Stomach (tissue), 9 donors: ENCODE data around the gene RASGRP4. TPM values are rescaled to one million over a fixed set of nuclear protein-coding genes. Genes with fewer than 3 reads are reported as not detected.

Source experiments
- DNase-seq, 2 donors: peaks; one replicate each; pipeline versions ENCODE4 v3.0.0 to v3.0.0-alpha.2; 2013 to 2019
- H3K27ac ChIP-seq, 5 donors: fragments of 200-600 bp in 4 of 5; sonication (generic) in 4 of 5; one replicate each; pipeline ENCODE4 v1.5.1; 2013 to 2019; ENCODE audit warnings: mild to moderate bottlenecking in 1 of 5, moderate library complexity in 1 of 5
- H3K27me3 ChIP-seq, 3 donors: fragments of 200-600 bp; sonication (generic); one replicate each; pipeline ENCODE4 v1.5.1; 2017 to 2019; ENCODE audit warnings: mixed run types in 1 of 3
- H3K36me3 ChIP-seq, 4 donors: fragments of 200-600 bp; sonication (generic); 1 replicate in 3 of 4; 2 replicates in 1 of 4; pipeline ENCODE4 v1.5.1; 2016 to 2019
- H3K4me1 ChIP-seq, 4 donors: fragments of 200-600 bp; sonication (generic); one replicate each; pipeline ENCODE4 v1.5.1; 2016 to 2019
- H3K4me3 ChIP-seq, 4 donors: fragments of 200-600 bp; sonication (generic) in 3 of 4; one replicate each; pipeline ENCODE4 v1.5.1; 2016 to 2019; ENCODE audit warnings: mild to moderate bottlenecking in 1 of 4
- H3K9me3 ChIP-seq, 4 donors: fragments of 200-600 bp; sonication (generic); one replicate each; pipeline ENCODE4 v1.5.1; 2016 to 2019
- CTCF ChIP-seq, 7 experiments: fragments of 450-650 bp in 4 of 7; fragments of 200-600 bp in 3 of 7; sonication (generic) in 3 of 7; IDR thresholded peaks; one replicate each; pipeline ENCODE4 v1.5.1; 2016 to 2019; ENCODE audit warnings: antibody characterized with exemption in 7 of 7, control low read depth in 2 of 7, mild to moderate bottlenecking in 1 of 7
- EP300 ChIP-seq: sonication (generic); formaldehyde crosslinking; IDR thresholded peaks from one replicate; pipeline ENCODE4 v1.6.1; 2017; ENCODE audit warnings: antibody characterized with exemption
- POLR2A ChIP-seq, 4 donors: fragments of 450-650 bp; IDR thresholded peaks; one replicate each; pipeline ENCODE4 v1.6.1; 2016; ENCODE audit warnings: antibody characterized with exemption in 4 of 4, control low read depth in 2 of 4, mild to moderate bottlenecking in 1 of 4, moderate library complexity in 1 of 4
- POLR2AphosphoS5 ChIP-seq, 3 donors: sonication (generic); formaldehyde crosslinking; IDR thresholded peaks; one replicate each; pipeline ENCODE4 v1.6.1; 2016; ENCODE audit warnings: antibody characterized with exemption in 3 of 3
- WGBS, 5 donors: extraction: QIAGEN DNeasy Blood & Tissue Kit in 3 of 5; methylation state at CpG; one replicate each; pipeline versions ENCODE4 v1.1.5 to v1.1.7; 2013 to 2018; 5-methylcytosine and 5-hydroxymethylcytosine counted together
- intact Hi-C: fragments of 100-400 bp; cut with DNase I; formaldehyde crosslinking; loops from one replicate; pipeline ENCODE4 v1.15.1; 2023; ENCODE audit warnings: low total_unique reads
- polyA plus RNA-seq, 3 donors: library from polyadenylated mRNA; stranded (reverse); fragments of 200-250 nt; gene quantifications; one replicate each; pipeline ENCODE4 v1.2.3, GENCODE V29; 2013
- total RNA-seq, 5 donors: library from RNA; depleted of rRNA; stranded (reverse); fragments of >200 nt; gene quantifications; one replicate each; pipeline versions ENCODE4 v1.1.0 to v1.2.3, GENCODE V29; 2014 to 2016
- donor health status: healthy with polysubstance abuse.
- donor health status: Bipolar disorder and iron deficiency.
- donor health status: healthy.

Gene RASGRP4
- total and polyA plus RNA-seq, 8 donors, result 0.40 to 8.4 (median 1.7) TPM; not detected in 2

GRCh38 chr19:38389957-38390924, 35.8 kb downstream of the RASGRP4 start:
- H3K9me3 ChIP-seq, result no peaks in the 10 kb centered on the region
- TF ChIP-seq POLR2A (IDR thresholded peaks at IDR 0.05) (no peak), POLR2AphosphoS5 (IDR thresholded peaks at IDR 0.05) (no peak), CTCF (IDR thresholded peaks at IDR 0.05) (no peak), EP300 (no peak)
- intact Hi-C loops, result loop anchor here (10.0 kb wide), 1 partner anchor 225 kb away; the partner anchor contains the start of genes EIF3K and MAP4K1
- H3K4me1 ChIP-seq, result peaks cover 39 to 61% (median 47%) of the 10 kb centered on the region in 4 donors
- peaks cover 0 to 9% (median 4%) of the 10 kb centered on the region in 4 donors for H3K36me3 ChIP-seq
- 37 to 57% (median 41%) methylated on average over 15 to 22 of the region's 22 CpGs for WGBS, 5 donors
- peaks cover 7 to 85% (median 33%) of the 10 kb centered on the region in 3 donors for H3K27me3 ChIP-seq
- peak overlapping the region in 2 of 5 donors; percentile 70 to 80 for H3K27ac ChIP-seq
- no peak for DNase-seq
- H3K4me3 ChIP-seq, result no peak overlapping the region

DNA sequence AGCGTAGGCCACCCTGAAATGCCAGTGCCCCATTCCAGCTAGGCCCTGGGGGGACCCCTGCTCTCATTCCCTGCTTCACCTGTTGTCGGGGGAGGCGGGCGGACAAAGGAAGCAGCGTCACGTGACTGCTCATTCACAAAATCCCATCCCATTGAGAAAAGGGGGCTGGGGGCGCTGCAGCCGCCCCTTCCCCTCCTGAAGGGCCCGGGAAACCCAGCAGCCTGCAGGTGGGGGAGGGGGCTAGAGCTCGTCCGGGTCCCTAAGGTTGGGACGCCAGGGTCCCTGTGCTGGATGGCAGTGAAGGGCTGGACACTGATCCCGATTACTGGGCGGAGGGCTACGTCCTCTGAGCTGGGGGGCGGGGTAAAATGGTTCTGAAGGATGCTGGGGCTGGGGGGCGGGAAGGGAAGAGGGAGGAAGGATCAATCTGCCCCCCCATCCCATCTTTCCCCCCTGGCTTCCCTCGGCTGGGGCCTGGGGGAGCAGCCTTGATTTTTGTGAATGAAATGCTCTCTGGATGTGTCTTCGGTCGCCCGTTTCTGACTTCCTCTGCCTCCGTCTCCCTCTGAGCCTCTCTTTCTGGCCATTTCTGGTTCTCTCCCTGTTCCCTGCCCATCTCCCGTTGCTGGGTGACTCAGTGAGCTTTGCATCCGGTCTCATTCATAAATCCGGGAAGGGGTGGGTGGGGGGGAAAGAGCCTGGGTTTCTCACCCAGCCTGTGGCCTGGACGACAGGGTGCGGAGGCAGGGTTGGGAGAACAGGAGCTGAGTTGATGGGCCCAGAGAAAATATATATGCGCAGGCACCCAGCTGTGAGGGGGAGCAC, 36.7 kb downstream of the RASGRP4 start:
- intact Hi-C loops, result loop anchor here (10.0 kb wide), 1 partner anchor 225 kb away; the partner anchor contains the start of genes EIF3K and MAP4K1
- Histone ChIP-seq H3K27me3 (peaks cover 4 to 85% (median 24%) of the 10 kb centered on the region in 3 donors), H3K27ac (peak overlapping the region in 4 of 5 donors; percentile 53 to 80 (median 67)), H3K4me3 (peak overlapping the region; percentile 47 to 57 (median 54)), H3K36me3 (peaks cover 0 to 18% (median 12%) of the 10 kb centered on the region in 4 donors), H3K9me3 (no peaks in the 10 kb centered on the region), H3K4me1 (peaks cover 38 to 52% (median 43%) of the 10 kb centered on the region in 4 donors)
- peak in 1 of 2 donors; percentile 60 for DNase-seq
- TF ChIP-seq POLR2A (IDR thresholded peaks at IDR 0.05) (no peak), CTCF (IDR thresholded peaks at IDR 0.05) (no peak), EP300 (no peak), POLR2AphosphoS5 (IDR thresholded peaks at IDR 0.05) (no peak)
- WGBS, 5 donors, result 4 to 8% (median 5%) methylated on average over 17 to 28 of the region's 28 CpGs

DNA sequence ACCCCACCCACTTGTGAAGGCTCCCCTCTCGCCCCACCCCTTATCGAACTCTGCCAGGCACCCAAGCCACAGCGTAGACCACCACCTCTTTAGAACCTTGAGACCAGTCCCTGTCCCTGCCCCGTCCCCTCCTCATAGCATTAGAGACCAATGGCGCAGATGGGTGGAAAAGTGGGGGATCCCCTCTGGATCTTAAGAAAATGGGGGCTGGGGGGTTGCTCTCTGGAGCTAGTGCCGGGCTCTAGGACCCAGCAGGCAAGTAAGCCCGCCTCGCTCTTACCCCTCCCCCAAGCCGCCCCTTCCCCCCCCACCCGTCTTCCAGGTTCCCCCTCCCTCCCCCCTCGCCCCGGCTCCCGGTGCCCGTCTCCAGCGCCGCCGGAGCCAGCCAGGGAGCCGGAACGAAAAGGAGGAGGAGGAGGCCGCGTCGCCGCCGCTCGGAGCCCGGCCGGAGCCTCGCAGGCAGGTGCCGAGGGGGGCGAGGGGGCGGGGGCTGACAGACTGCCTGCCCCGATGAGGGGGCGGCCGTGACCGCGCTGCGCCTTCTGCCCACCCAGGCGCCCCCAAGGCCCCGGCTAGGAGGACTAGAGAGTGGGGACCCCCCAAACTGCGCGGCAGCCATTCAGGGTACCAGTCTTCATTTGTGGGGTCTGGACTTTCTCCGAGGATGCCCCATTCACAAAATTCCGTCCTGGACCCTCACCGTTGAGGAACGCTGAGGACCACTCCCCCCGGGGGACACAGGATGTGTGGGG, 37.5 kb downstream of the RASGRP4 start, which contains the start of gene SPRED3:
TSS of gene SPRED3 (plus strand) at position 349 of the 752 bp plus-strand sequence. CDS start 1,606 bp downstream, outside the sequence.
- H3K4me3 ChIP-seq, result peak within 1 kb of the TSS; percentile 47 to 57 (median 54)
- no peak for TF ChIP-seq EP300
- TF ChIP-seq CTCF (IDR thresholded peaks at IDR 0.05), result no peak
- TF ChIP-seq POLR2A (IDR thresholded peaks at IDR 0.05), result no peak
- TF ChIP-seq POLR2AphosphoS5 (IDR thresholded peaks at IDR 0.05), result no peak
- intact Hi-C loops, result loop anchor here (10.0 kb wide), 1 partner anchor 226 kb away; the partner anchor contains the start of genes EIF3K and MAP4K1
- peaks cover 38 to 52% (median 43%) of the 10 kb centered on the region in 4 donors for H3K4me1 ChIP-seq
- DNase-seq, result peak; percentile 42 to 69
- peaks cover 4 to 26% (median 20%) of the 10 kb centered on the region in 4 donors for H3K36me3 ChIP-seq
- 0 to 2% (median 1%) methylated on average over 17 to 38 of the region's 46 CpGs for WGBS, 5 donors
- H3K27me3 ChIP-seq, result peaks cover 5 to 85% (median 23%) of the 10 kb centered on the region in 3 donors
- no peaks in the 10 kb centered on the region for H3K9me3 ChIP-seq
- H3K27ac ChIP-seq, result peak within 1 kb of the TSS in 4 of 5 donors; percentile 53 to 80 (median 75)
